GM12892 (cell line): Measurements from ENCODE around the gene PNPO.

Experiments
- POLR2A ChIP-seq: IDR thresholded peaks from 2 replicates; pipeline ENCODE4 v1.6.1; 2011; ENCODE audit warnings: low read depth, low read length, control low read depth
- POLR2AphosphoS5 ChIP-seq: IDR thresholded peaks from 2 replicates; pipeline ENCODE4 v1.6.1; 2011; ENCODE audit warnings: low read depth, low read length, control low read depth
- TAF1 ChIP-seq: IDR thresholded peaks from 2 replicates; pipeline ENCODE4 v1.6.1; 2011; ENCODE audit warnings: low read depth, mild to moderate bottlenecking, control low read depth, low read length, borderline replicate concordance

DNA sequence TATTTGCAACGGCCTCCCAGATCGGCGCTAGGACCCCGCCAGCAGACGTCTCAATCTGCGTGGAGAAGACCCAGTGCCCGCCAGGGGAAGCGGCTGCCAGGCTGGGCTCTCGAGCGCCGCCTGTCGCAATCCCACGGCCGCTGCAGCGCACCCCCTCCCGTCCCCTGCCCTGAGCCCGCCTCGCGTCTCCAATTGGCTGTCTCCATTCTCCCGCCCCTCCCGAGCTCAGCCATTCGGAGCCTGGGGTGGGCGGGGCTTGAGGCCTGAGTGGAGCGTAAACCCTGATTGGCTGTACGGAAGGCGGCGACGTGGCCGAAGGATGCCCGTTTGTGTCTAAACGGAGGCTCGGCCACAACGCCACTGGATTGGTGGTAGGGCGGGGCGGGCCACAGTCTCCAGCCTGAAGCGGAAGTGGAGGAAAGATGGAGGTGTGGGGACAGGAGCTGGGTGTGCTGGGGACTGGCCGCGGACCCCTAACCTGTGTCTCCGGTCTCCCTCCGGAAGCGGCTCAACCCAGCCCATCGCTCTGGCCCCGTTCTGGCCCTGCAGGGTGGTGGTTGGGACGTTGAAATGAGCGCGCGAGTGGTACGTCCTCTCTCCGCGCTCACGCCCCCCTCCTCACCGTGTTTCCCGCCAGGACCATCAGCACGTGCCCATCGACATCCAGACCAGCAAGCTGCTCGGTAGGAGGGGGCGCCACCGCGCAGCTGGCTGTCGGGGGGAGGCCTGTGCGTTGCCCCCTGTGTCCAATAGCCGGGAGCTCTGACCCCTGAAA lies 29.5 kb downstream of the PNPO start, which contains the start of gene CDK5RAP3:
- TF ChIP-seq POLR2A (peak; percentile 93), TAF1 (peak; percentile 67; the same call in 1 of the 2 replicates), POLR2AphosphoS5 (peak; percentile 92)
